ENCODE results near the gene REXO2. TPM values are rescaled to one million over a fixed set of nuclear protein-coding genes. Genes with fewer than 3 reads are reported as not detected.
A peak's percentile ranks its signal among the peaks of the same experiment; 100 is the strongest.

Gene REXO2
- 126 TPM for polyA plus RNA-seq (2012; ENCODE audit: insufficient read depth, insufficient read length)

DNA sequence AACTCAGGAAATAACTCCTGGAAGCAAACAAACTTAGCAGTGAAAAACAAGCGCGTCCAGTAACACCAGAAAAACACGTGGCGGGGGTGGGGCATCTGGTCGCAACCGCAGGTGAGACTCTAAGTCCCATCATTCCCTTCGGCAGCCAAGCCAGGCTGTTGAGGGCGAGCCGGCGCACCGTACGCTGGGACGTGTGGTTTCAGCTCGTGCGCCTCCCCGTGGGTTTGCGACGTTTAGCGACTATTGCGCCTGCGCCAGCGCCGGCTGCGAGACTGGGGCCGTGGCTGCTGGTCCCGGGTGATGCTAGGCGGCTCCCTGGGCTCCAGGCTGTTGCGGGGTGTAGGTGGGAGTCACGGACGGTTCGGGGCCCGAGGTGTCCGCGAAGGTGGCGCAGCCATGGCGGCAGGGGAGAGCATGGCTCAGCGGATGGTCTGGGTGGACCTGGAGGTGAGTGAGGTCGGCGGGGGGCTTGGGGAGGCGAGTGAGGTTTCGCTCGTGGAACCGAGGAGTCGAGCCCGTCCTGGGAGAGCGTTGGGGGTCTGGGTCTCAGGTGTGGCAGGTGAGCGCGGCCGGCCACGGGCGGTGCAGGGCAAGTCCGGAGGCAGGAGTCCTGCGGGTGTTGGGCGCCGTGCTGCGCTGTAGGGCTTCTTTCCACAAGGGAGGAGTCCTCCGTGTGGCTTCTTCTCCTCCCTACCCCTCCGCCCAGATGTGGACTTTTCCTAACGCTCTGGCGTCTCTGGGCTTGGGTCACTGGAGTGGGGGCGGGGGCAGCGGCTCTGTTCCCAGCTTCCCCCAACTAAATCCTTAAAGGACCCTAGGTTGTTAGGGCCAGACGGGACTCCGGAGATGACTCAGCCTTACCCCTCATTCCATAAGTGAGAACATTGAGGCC lies at the start of gene REXO2:
Gene REXO2, plus strand, starts transcription at position 239 of the 892 bp plus-strand sequence. Its CDS starts 62 bp downstream, at position 301.
- peak within 1 kb of the TSS; percentile 95 for H3K4me3 ChIP-seq (ENCODE audit: low read length)
- peak; percentile 93 for DNase-seq (ENCODE audit: low read depth, low spot score)

DNA sequence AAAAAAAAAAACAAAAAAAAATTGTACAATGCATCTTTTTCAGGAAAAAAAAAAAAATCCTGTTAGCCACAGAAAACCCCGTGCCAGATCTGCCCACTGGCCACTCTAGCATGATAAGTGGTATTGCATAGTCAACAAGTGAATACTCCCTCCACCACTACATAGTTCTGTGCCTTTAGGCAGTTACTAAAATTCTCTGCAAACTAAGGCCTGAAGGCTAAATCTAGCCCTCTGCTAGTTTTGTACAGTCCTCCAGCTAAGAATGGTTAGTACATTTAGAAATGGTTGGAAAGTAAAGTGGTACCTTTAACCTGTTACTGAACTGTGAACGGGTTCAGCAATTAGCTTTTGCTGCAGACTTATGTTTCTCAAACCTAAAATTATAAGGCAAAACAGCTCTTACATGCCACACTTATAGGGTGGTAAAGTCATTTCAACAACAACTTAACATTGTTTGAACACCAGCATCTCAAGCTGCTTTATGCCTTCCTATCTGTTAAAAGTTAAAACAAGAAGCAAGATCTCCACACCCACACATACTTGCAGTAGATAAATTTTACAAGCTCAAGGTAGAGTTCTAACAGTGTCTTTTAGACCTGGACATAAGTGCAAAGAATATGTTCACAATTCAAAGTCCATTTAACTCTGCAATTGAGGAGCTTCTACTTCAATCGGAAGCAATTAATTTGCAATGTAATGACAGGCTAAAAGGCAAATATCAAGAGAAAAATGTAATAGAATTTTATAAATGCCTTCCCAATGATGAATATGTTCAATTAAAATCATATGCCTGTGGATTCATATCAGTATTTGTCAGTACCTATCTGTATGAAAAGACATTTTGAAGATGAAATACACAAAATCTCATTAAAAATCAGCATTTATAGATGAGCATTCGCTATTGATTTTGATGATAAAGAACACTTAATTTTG lies 46.3 kb upstream of the REXO2 start:
- no peak for DNase-seq (ENCODE audit: low read depth, low spot score)
- H3K4me3 ChIP-seq (ENCODE audit: low read length) = no peak overlapping the region

DNA sequence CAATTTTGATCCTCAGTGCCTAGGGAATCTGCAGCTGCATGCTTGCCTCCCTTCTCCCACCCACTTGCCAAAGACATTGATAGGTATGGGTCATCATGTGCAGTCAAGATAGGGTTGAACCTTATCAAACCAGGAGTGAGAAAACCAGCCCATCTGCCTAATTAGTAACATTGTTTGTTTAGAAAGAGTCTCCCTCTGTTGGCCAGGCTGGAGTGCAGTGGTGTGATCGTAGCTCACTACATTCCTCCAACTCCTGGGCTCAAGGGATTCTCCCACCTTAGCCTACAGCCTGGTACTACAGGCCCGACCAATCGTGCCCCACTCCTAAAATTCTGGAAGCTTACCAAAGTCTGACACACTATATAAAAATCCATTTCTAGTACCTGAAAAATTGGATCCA lies 43.5 kb upstream of the REXO2 start:
- no peak overlapping the region for H3K4me3 ChIP-seq (ENCODE audit: low read length)
- DNase-seq (ENCODE audit: low read depth, low spot score) = no peak

DNA sequence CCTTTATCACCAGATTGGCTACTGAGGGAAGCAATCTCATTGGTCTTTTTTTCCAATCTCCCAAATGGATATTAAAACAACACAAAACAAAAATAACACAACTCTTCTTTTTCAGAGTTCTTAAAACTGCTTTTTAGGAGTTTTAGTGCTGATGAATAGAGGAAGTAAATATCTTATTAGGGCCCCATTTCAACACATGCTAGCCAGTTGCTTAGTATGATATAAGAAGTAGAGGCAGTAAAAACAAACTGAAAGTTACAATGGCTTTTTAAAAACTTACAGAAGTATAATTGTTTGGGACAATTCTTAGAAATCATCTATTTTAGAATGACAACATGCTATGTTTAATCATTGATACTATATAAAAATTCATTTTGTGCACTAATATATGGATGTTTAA lies 42.4 kb upstream of the REXO2 start:
- no peak overlapping the region for H3K4me3 ChIP-seq (ENCODE audit: low read length)
- no peak for DNase-seq (ENCODE audit: low read depth, low spot score)

DNA sequence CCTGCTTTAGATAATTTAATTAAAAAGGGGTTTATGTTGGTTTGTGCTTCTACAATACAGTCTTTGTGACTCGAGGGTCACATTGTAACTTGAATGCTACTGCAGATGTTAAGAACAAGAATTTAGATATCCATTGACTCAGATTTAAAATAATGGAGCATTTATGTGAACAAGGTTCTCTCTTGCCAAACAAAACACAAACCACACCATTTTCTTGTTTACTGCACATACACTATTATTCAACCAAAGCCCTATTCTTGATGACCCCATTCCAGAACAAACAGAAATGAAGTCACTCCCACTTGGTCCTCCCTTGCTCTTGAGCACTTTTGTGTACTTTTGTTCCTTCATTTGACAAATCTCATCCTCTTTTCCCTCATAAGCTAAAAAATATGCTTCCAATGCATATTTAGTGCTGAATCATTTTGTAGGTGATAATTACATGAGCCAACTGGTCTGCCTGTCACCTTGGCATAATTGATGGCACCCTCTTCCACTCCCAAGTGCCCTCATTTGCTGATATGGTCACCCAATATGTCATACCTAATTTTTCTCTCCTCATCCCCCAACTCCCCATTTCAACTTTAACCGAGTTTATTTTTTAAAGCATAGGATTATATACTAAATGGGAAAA lies 41.8 kb upstream of the REXO2 start:
- DNase-seq (ENCODE audit: low read depth, low spot score) = no peak
- no peak overlapping the region for H3K4me3 ChIP-seq (ENCODE audit: low read length)

DNA sequence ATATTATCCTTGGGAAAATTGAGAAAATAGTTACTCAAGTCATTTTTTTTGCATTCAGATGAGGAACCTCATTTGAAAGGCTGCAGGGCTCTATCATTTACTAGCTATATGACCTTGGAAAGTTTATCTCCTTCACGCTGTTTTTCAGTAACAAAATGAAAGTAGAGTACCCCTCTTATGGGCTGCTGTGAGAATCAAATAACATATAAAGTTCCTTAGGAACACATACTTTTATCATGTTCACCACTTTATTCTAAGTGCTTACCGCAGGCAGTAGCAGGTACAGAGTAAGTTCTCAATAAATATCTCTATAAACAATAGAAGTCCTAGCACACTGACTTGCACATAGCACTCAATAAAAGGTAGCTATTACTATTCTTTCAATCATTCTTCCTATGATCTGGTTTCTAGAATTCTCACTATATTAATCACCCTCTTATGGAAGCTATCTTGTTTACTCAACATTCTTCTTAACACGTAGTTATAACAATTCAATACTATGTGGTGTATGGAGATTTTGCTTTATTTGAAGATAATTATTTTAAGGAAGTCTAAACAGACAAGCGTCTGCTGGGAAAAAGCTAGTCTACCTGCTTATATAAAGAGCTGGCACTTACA lies 40.9 kb upstream of the REXO2 start:
- DNase-seq (ENCODE audit: low read depth, low spot score) = no peak
- no peak overlapping the region for H3K4me3 ChIP-seq (ENCODE audit: low read length)

DNA sequence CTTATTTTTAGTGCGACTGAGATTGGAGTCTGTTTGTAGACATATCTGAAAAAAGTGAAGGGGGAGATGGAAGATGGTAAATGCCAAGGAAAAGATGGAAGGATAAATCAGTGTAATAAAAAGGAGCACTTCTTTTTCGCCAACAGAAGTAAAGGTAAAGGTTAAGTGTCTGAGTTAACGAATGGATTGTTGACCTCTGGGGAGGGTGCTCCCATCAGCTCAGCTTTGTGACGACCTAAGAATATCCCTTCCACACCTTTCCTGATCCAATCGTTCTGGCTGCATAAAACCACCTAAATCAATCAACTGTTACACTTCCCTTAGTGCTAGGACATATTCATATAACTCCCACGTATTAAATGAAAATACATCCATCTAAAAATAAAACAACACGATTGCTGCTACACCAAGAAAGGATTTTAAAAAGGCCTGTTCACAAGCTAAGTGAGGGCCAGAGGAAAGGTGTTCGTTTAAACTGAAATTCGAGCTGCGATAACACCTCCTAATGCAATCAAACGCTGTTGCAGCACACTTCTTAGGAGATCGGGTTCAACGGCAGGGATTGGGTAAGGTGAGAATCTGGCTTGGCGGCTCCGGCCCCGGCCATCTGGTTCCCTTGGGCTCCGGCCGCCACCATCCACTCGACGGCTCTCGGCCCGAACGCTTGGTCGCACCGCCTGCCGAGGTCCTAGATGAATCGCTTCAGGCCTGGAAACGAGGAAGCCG lies 39.6 kb upstream of the REXO2 start:
- peak; percentile 14 for DNase-seq (ENCODE audit: low read depth, low spot score)
- H3K4me3 ChIP-seq (ENCODE audit: low read length) = peak overlapping the region; percentile 84

DNA sequence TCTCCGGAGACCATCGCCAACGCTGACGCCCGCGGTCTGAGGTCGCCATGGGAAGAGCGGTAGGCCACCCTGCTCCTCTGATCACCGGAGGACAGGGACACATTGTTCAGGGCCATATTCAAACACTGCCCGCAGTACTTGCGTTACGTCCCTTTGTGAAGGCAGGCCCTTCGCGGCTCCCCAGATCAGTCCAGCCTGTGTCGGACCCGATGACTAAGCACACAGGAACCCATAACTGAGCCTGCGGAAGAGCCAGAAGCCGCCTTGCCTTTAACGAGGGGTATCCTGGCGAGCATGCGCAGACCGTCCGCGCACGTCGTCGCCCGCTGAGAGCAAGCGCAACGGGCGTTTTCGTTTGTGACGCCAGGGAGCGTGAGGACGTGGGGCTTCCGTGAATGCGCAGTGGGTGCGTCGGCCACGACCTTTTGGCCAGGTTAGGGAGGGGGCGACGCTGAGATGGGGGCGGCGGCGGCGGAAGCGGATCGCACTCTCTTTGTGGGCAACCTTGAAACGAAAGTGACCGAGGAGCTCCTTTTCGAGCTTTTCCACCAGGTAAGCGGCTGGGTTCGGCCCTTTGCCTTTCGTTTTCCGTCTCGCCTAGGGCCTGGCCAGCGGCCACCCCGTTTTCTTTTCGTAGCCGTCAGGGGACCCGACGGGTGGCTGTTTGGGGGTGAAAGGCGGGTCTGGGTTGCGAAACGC lies 38.9 kb upstream of the REXO2 start, which contains the start of the genes C11orf71 and RBM7:
Gene C11orf71, minus strand, starts transcription at position 296 of the 699 bp plus-strand sequence. Its CDS starts 180 bp downstream, at position 116.
Gene RBM7, plus strand, starts transcription at position 451 of the 699 bp plus-strand sequence. Its CDS starts 6 bp downstream, at position 457.
- peak within 1 kb of the TSS; percentile 84 for H3K4me3 ChIP-seq (ENCODE audit: low read length)
- DNase-seq (ENCODE audit: low read depth, low spot score) = peak; percentile 97

DNA sequence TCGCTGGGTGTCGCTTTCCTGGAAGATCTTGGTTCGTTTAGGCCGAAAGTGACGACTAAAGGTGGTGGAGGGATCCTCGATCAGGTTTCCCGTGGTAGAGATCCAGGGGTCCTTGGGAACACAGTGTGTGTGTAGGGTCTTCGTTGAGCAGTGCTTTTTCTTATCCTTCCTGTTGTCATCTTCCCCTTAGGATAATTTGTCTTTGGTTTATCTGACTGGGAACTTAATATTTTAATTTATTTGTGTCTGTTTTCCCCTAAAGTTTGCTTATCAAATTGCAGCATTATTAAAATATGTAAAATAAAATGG lies 38.4 kb upstream of the REXO2 start:
- peak overlapping the region; percentile 84 for H3K4me3 ChIP-seq (ENCODE audit: low read length)
- no peak for DNase-seq (ENCODE audit: low read depth, low spot score)

DNA sequence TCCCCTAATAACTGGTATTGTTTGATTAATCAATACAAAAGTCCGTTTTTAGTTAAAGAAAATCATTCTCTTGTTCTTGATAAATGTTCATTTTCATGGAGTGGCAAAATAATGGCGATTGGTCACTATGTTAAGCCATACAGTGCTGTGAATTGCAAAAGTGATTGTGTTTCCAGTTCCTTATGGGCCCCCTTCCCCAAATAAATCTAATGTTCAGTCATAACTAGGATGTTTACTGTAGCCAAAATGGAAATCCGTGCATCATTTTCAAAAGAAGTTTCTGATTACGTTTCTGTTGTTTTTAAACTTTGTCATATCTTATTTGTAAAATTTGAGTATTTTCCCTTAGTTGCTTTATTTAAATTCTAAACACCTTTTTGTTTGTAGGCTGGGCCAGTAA lies 38.0 kb upstream of the REXO2 start:
- no peak for DNase-seq (ENCODE audit: low read depth, low spot score)
- peak overlapping the region; percentile 84 for H3K4me3 ChIP-seq (ENCODE audit: low read length)

DNA sequence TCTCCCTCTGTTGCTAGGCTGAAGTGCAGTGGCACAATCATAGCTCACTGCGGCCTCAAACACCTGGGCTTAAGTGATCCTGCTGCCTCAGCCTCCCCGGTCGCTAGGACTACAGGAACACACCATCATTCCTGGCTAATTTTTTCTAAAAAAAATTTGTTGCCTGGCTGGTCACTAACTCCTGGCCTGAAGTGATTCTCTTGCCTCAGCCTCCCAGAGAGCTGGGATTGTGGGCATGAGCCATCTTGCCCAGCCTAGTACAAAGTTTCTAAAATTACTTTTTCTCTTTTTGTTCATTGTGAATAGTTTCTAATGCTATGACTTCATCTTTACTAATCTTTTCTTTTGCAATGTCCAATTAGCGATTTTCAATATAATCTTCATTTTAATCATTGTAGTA lies 26.3 kb upstream of the REXO2 start:
- DNase-seq (ENCODE audit: low read depth, low spot score) = no peak
- no peak overlapping the region for H3K4me3 ChIP-seq (ENCODE audit: low read length)

DNA sequence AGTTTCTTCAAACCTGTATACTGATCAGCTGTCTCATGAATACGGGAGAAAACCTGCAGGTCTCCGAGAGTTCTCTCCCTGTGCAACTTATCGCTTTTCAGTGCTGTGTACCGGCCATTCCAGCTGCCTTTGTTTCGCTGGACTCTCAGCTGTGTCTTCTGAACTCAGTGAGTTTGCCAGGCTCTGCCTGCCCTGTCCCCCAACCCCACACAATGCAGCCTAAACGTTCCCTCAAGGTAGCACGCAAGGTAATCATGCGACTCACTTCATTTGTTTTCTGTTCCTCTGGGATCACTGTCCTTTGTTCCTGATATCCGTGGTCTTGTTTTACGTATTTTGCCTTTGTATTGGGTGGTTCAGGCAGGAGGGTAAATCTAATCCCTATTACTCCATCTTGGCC lies 25.3 kb upstream of the REXO2 start:
- DNase-seq (ENCODE audit: low read depth, low spot score) = no peak
- H3K4me3 ChIP-seq (ENCODE audit: low read length) = no peak overlapping the region

DNA sequence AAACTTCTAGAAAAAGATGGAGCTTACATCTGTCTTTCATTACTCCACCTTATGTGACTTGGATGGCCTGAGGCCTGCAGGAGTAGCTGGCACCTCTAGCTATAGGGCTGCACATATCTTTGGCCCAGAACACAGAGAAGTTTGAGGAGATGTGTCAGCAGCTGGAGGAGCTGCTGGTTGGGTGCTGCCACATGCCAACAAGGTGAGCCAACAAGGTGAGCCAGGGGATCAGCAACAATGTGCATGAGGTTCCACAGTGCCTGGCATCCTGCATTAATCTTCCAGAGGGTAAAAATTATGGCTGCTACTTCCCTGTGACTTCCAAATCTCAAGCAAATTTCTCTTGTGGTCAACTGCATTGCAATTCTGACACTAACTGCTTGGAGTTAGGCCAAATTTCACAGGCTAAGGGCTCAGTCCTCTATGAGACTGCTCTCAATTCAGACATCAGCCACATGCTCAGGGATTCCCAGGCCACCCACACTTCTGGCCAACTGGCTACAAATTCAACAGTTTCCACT lies 22.8 kb upstream of the REXO2 start:
- DNase-seq (ENCODE audit: low read depth, low spot score) = no peak
- no peak overlapping the region for H3K4me3 ChIP-seq (ENCODE audit: low read length)

DNA sequence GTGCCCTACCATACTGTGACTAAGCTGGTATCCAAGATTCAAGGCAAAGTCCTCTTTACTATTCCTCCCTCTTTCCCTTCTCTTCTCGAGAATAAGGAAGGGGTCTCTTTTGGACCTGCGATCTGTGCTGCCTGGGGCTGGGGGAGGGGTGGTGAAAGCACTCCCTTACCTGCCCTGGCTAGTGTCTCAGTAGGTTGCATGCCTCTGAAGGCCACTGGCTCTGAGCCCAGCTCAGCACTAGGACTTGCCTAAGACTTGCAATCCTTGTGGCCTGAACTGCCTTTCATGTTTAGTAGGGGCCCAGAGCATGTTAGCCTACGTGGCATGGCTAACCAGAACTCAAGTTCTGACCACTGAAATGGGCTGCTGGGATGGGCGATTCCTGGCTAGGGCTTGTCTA lies 13.0 kb upstream of the REXO2 start:
- no peak overlapping the region for H3K4me3 ChIP-seq (ENCODE audit: low read length)
- DNase-seq (ENCODE audit: low read depth, low spot score) = no peak

DNA sequence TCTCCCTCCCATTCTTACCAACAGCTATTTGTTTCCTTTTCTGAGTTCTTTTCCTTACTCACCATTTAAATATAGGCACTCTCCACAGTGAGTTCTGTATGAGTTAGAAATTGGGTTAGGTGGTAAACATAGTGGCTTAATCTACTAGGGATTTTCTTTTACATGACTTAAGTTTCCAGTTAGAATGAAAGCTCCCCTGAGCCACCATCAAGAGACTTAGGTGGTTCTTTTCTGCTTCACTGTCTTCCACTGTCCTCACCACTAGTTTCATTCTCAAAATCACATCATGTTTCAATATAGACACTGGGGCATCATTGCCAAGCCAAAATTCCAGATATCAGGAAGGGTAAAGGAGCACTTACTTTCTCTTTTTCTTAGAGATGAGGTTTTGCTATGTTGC lies 9.0 kb upstream of the REXO2 start:
- no peak overlapping the region for H3K4me3 ChIP-seq (ENCODE audit: low read length)

DNA sequence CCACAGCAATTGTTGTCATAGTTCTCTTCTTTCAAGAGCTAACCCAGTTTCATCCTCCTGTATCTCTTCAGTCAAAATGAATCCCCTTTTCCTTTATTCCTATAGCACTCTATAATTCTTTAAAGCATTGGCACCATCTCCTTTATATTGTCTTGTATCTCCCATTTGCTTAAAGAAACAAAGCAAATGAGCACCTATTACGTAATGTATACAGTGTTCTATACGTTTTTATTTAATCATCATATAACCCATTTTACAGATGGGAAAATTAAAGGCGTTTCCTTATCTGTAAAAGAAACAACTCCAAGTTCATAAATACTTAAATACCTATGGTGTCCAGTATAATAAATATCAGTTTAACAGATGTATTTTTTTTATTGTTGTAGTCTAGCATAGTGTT lies 6.4 kb upstream of the REXO2 start:
- DNase-seq (ENCODE audit: low read depth, low spot score) = no peak
- no peak overlapping the region for H3K4me3 ChIP-seq (ENCODE audit: low read length)

More for the DNA sequence above, 9.0 kb upstream of the REXO2 start:
- no peak for DNase-seq (ENCODE audit: low read depth, low spot score)

DNA sequence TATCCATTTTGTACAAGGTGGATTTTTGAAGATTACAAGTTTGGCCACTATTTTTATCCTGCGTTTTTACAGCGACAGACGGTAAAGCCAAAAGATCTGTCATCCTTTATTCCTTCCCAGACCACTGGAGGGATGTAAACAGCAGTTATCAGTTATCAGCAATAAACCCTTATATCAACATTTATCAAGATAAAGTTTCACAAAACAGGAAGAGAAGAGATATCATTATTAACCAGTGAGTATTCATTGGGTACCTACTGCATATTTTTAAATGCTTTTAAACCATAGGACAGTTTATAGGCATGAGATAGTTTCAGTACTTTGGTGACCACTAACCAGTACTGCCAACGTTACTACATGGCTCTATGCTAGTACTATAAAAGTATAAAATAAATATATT lies 5.9 kb upstream of the REXO2 start:
- DNase-seq (ENCODE audit: low read depth, low spot score) = no peak
- no peak overlapping the region for H3K4me3 ChIP-seq (ENCODE audit: low read length)

DNA sequence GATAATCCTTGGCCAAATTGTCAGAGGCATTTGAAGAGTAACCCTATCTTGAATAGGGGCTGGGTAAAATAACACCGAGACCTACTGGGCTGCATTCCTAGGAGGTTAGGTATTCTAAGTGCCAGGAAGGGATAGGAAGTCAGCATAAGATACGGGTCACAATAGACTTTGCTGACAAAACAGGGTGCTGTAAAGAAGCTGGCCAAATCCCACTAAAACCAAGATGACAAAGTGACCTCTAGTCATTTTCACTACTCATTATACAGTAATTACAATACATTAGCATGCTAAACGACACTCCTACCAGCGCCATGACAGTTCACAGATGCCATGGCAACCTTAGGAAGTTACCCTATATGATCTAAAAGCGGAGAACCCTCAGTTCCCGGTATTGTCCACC lies 964 bp upstream of the REXO2 start:
- DNase-seq (ENCODE audit: low read depth, low spot score) = no peak
- H3K4me3 ChIP-seq (ENCODE audit: low read length) = no peak overlapping the region

Data from Jurkat, Clone E6-1 (cell line).